CD14-positive monocyte (primary cell): ENCODE results near the gene ANAPC4. TPM values are rescaled to one million over a fixed set of nuclear protein-coding genes. Genes with fewer than 3 reads are reported as not detected.

Experiments
- DNase-seq, 3 donors: peaks; one replicate each; pipeline ENCODE4 v3.0.0-alpha.2; 2011 to 2022
- H2AFZ ChIP-seq: 2 replicates; pipeline ENCODE4 v1.6.0; 2012; ENCODE audit warnings: mild to moderate bottlenecking, low read depth, low read length, inconsistent platforms; ENCODE audit not compliant: insufficient read depth, poor library complexity, severe bottlenecking
- H3K27ac ChIP-seq, 2 donors: 1 replicate in 1 of 2; 2 replicates in 1 of 2; pipeline ENCODE4 v1.5.1; 2012 to 2013; ENCODE audit warnings: low read length in 2 of 2, control low read depth in 1 of 2, inconsistent platforms in 1 of 2, low read depth in 1 of 2, mild to moderate bottlenecking in 1 of 2
- H3K27me3 ChIP-seq, 2 donors: one replicate each; pipeline versions ENCODE4 v1.6.0 to v1.6.1; 2011 to 2013; ENCODE audit warnings: low read length in 2 of 2; ENCODE audit not compliant: control insufficient read depth in 2 of 2, insufficient read depth in 2 of 2
- H3K36me3 ChIP-seq, 2 donors: replicated peaks in 1 of 2; 1 replicate in 1 of 2; 2 replicates in 1 of 2; pipeline versions ENCODE4 v1.5.1 to v1.6.1; 2012 to 2013; ENCODE audit warnings: low read length in 2 of 2, control low read depth in 1 of 2, inconsistent platforms in 1 of 2, mild to moderate bottlenecking in 1 of 2; ENCODE audit not compliant: insufficient read depth in 2 of 2, control insufficient read depth in 1 of 2
- H3K4me1 ChIP-seq, 2 donors: 1 replicate in 1 of 2; 2 replicates in 1 of 2; pipeline versions ENCODE4 v1.5.1 to v1.6.1; 2012 to 2013; ENCODE audit warnings: low read length in 2 of 2, control low read depth in 1 of 2, inconsistent platforms in 1 of 2, mild to moderate bottlenecking in 1 of 2, moderate library complexity in 1 of 2; ENCODE audit not compliant: insufficient read depth in 2 of 2, control insufficient read depth in 1 of 2
- H3K4me2 ChIP-seq: replicated peaks from 2 replicates; pipeline ENCODE3; 2012; ENCODE audit warnings: low read length, moderate library complexity, mild to moderate bottlenecking; ENCODE audit not compliant: poor library complexity, severe bottlenecking; ENCODE audit errors: extremely low read depth
- H3K4me3 ChIP-seq, 3 experiments: fragments of 200-600 bp in 1 of 3; sonication (generic) in 1 of 3; replicated peaks in 1 of 3; 1 replicate in 2 of 3; 2 replicates in 1 of 3; pipeline ENCODE4 v1.5.1; 2011 to 2013; ENCODE audit warnings: low read length in 3 of 3, mild to moderate bottlenecking in 3 of 3, control low read depth in 2 of 3, low read depth in 2 of 3, inconsistent platforms in 1 of 3, moderate library complexity in 1 of 3
- H3K79me2 ChIP-seq: 2 replicates; pipeline ENCODE4 v1.6.0; 2012; ENCODE audit warnings: mild to moderate bottlenecking, control low read depth, inconsistent platforms, low read length, moderate library complexity; ENCODE audit not compliant: insufficient read depth
- H3K9ac ChIP-seq: 2 replicates; pipeline ENCODE4 v1.6.0; 2017; ENCODE audit warnings: low read length, mild to moderate bottlenecking; ENCODE audit not compliant: insufficient read depth, poor library complexity, severe bottlenecking
- H3K9me3 ChIP-seq, 2 donors: replicated peaks in 1 of 2; 1 replicate in 1 of 2; 2 replicates in 1 of 2; pipeline versions ENCODE4 v1.5.1 to v1.6.1; 2012 to 2013; ENCODE audit warnings: low read length in 2 of 2, control low read depth in 1 of 2; ENCODE audit not compliant: control insufficient read depth in 1 of 2, insufficient read depth in 1 of 2
- H4K20me1 ChIP-seq: 2 replicates; pipeline ENCODE4 v1.6.0; 2012; ENCODE audit warnings: mild to moderate bottlenecking, low read length, control low read depth, moderate library complexity; ENCODE audit not compliant: insufficient read depth
- H3K27ac Mint-ChIP-seq, 7 donors: one replicate each; pipeline ENCODE4 v1.8.0; 2020; ENCODE audit warnings: mild to moderate bottlenecking in 7 of 7, mixed read lengths in 7 of 7, moderate library complexity in 6 of 7, inconsistent platforms in 2 of 7
- H3K27me3 Mint-ChIP-seq, 3 donors: one replicate each; pipeline ENCODE4 v1.8.0; 2021 to 2022; ENCODE audit warnings: low read depth in 3 of 3, mild to moderate bottlenecking in 3 of 3, mixed read lengths in 3 of 3, moderate library complexity in 3 of 3, inconsistent platforms in 1 of 3
- H3K36me3 Mint-ChIP-seq, 2 donors: one replicate each; pipeline ENCODE4 v1.8.0; 2020; ENCODE audit warnings: mixed read lengths in 2 of 2, inconsistent platforms in 1 of 2, mild to moderate bottlenecking in 1 of 2
- H3K4me1 Mint-ChIP-seq: one replicate; pipeline ENCODE4 v1.8.0; 2020; ENCODE audit warnings: mild to moderate bottlenecking, mixed read lengths
- H3K4me3 Mint-ChIP-seq, 2 donors: one replicate each; pipeline ENCODE4 v1.8.0; 2020; ENCODE audit warnings: mild to moderate bottlenecking in 2 of 2, mixed read lengths in 2 of 2, moderate library complexity in 1 of 2
- H3K9me3 Mint-ChIP-seq, 7 donors: one replicate each; pipeline ENCODE4 v1.8.0; 2020 to 2022; ENCODE audit warnings: mixed read lengths in 7 of 7, mild to moderate bottlenecking in 6 of 7, moderate library complexity in 6 of 7, inconsistent platforms in 2 of 7
- CTCF ChIP-seq: fragments of 200-600 bp; IDR thresholded peaks from one replicate; pipeline ENCODE4 v1.8.0; 2022; ENCODE audit warnings: antibody characterized with exemption, mild to moderate bottlenecking
- WGBS: methylation state at CpG from one replicate; pipeline ENCODE4 v1.1.5; 2013; ENCODE audit warnings: missing lambda C conversion rate; ENCODE audit not compliant: insufficient coverage; 5-methylcytosine and 5-hydroxymethylcytosine counted together
- intact Hi-C, 2 donors: fragments of 100-400 bp; cut with micrococcal nuclease; formaldehyde crosslinking; loops; one replicate each; pipeline versions ENCODE4 v1.15.0 to v1.15.1; 2023
- polyA plus RNA-seq, 3 donors: library from polyadenylated mRNA; depleted of rRNA in 1 of 3; unstranded in 2 of 3; stranded (reverse) in 1 of 3; fragments of 300-500 nt in 2 of 3; fragments of >200 nt in 1 of 3; fragmentation: Illumina TruSeq in 2 of 3; gene quantifications; 1 replicate in 2 of 3; 2 replicates in 1 of 3; pipeline ENCODE4 v1.2.3, GENCODE V29; 2012 to 2021

Gene ANAPC4
- polyA plus RNA-seq, 3 donors, result 12.7 to 22.9 (median 15.1) TPM

- Histone ChIP-seq H3K27me3 (no peaks in the 10 kb centered on the region), H3K4me1 (no peaks in the 10 kb centered on the region), H3K4me2 (no peak overlapping the region), H2AFZ (no peak overlapping the region), H3K79me2 (no peaks in the 10 kb centered on the region), H3K9ac (no peak overlapping the region), H3K27ac (no peak overlapping the region), H3K4me3 (no peak overlapping the region), H3K36me3 (no peaks in the 10 kb centered on the region), H4K20me1 (no peaks in the 10 kb centered on the region), H3K9me3 (no peaks in the 10 kb centered on the region)
- no peaks in the 10 kb centered on the region for H3K4me1 Mint-ChIP-seq
- intact Hi-C loops, result no loop called here
- no peak for DNase-seq
- H3K4me3 Mint-ChIP-seq, result no peak overlapping the region
- no peak overlapping the region for H3K27ac Mint-ChIP-seq
- no peak for TF ChIP-seq CTCF
- WGBS, result no CpG with 5 or more reads among the region's 5 CpGs
- H3K36me3 Mint-ChIP-seq, result no peaks in the 10 kb centered on the region
- H3K9me3 Mint-ChIP-seq, result no peaks in the 10 kb centered on the region
- H3K27me3 Mint-ChIP-seq, result peaks cover 0 to 4% (median 3%) of the 10 kb centered on the region in 3 donors
Observed at GRCh38 chr4:25449688-25450087, 72.6 kb downstream of the ANAPC4 start.

DNA sequence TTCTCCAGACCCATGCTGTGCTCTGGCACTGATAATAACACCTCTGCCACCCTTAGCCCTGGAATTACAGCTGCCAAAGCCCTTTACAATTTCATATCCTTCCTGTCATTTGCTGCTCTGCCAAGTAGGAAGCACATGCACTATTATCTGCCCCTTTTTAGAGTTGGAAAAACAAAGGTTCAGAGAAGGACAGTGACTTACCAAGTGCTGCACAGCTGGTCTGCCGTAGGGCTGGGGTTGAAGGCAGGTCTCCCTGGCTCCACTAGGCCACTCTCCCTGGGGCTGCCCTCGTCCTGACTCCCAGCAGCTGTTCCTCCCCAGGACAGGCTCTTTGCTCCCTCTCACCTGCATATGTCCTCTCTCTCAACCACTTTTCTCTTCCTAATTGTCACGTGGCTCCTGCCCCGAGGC, 73.4 kb downstream of the ANAPC4 start:
- Histone ChIP-seq H3K9ac (no peak overlapping the region), H3K4me2 (no peak overlapping the region), H3K9me3 (no peaks in the 10 kb centered on the region), H3K27ac (no peak overlapping the region), H4K20me1 (no peaks in the 10 kb centered on the region), H3K4me3 (no peak overlapping the region), H3K27me3 (no peaks in the 10 kb centered on the region), H3K4me1 (no peaks in the 10 kb centered on the region), H3K79me2 (no peaks in the 10 kb centered on the region), H2AFZ (no peak overlapping the region), H3K36me3 (no peaks in the 10 kb centered on the region)
- H3K9me3 Mint-ChIP-seq, result no peaks in the 10 kb centered on the region
- H3K4me1 Mint-ChIP-seq, result no peaks in the 10 kb centered on the region
- WGBS, result 74% methylated on average over 4 of the region's 4 CpGs
- H3K27me3 Mint-ChIP-seq, result peaks cover 0 to 4% (median 3%) of the 10 kb centered on the region in 3 donors
- DNase-seq, result no peak
- intact Hi-C loops, result no loop called here
- TF ChIP-seq CTCF, result no peak
- H3K27ac Mint-ChIP-seq, result no peak overlapping the region
- H3K36me3 Mint-ChIP-seq, result no peaks in the 10 kb centered on the region
- no peak overlapping the region for H3K4me3 Mint-ChIP-seq
